Heart left ventricle (tissue), 13 donors: ENCODE measurements around the gene CASZ1.

ENCODE experiments used
- CTCF ChIP-seq, 12 donors: fragments of 200-600 bp; sonication (generic) in 4 of 12; IDR thresholded peaks; one replicate each; pipeline versions ENCODE4 v1.5.0 to v1.8.0; 2018 to 2022; ENCODE audit warnings: antibody characterized with exemption in 12 of 12, mild to moderate bottlenecking in 5 of 12
- POLR2A ChIP-seq, 2 donors: fragments of 450-650 bp; IDR thresholded peaks; one replicate each; pipeline ENCODE4 v1.6.1; 2017; ENCODE audit warnings: antibody characterized with exemption in 2 of 2, mild to moderate bottlenecking in 2 of 2, moderate library complexity in 2 of 2
- donor health status: ischemic (EF 13 %, LVEDD 7.1; RV severe dilation, severe dysfunction).
- donor health status: DM: no; HTN: yes; CAD: no.
- donor health status: DM: no; HTN: no; CAD: no.
- donor health status: ischemic (EF 25% LVEDD 6.9; RV normal size, moderate dysfunction).
- donor health status: ischemic (EF 25% LVEDD 5.7; RV mildly dilated, moderate dysfunction).
- donor health status: ischemic (EF 35%, LVEDD 5.7; RV mildly dilated, moderate dysfunction).
- donor health status: nonischemic (EF 11% LVEDD 7.7; RV severe dilation, severe dysfunction).
- donor health status: DM: yes; HTN: yes; CAD: no.
- donor health status: PGD.
- donor health status: ischemic (EF 29% LVEDD 5.4; RV normal size, mild dysfunction).
- donor health status: nonischemic (EF 23%, LVEDD 6.1; RV moderate dilation, normal function).

- TF ChIP-seq POLR2A (IDR thresholded peaks at IDR 0.05): no peak
- no peak for TF ChIP-seq CTCF (IDR thresholded peaks at IDR 0.05)
Measured at GRCh38 chr1:10815858-10816195, 19.4 kb upstream of the CASZ1 start.
